ENCODE data around the gene RNU4-1. TPM values are rescaled to one million over a fixed set of nuclear protein-coding genes. Genes with fewer than 3 reads are reported as not detected.

RNU4-1 gene
- total and polyA plus RNA-seq, 9 of the 15 experiments (the other 6 are each of a cell fraction or from before 2014, with no cell fraction given), result under 0.01 to 19,719 (median 3,563) TPM; not detected in 4

GRCh38 chr12:120332041-120332440 lies 39.0 kb upstream of the RNU4-1 start:
- FAIRE-seq, result no peak
- intact Hi-C loops (cut with micrococcal nuclease) (no loop called here), in situ Hi-C loops (cut with MboI) (loop anchor here (25.0 kb wide), 1 partner anchor 330 kb away; no protein-coding TSS in a partner anchor)
- Histone ChIP-seq H2AFZ (ENCODE audit: low read depth, low read length) (no peak overlapping the region), H3K9ac (ENCODE audit: insufficient read depth in 1 of 2, low read depth in 2 of 2, low read length in 2 of 2) (no peak overlapping the region), H3K36me3 (ENCODE audit: control insufficient read depth, insufficient read depth, low read length) (no peaks in the 10 kb centered on the region), H3K27ac (ENCODE audit: extremely low read depth, low read depth, low read length) (no peak overlapping the region), H3K4me2 (ENCODE audit: insufficient read depth, low read length) (no peak overlapping the region), H4K20me1 (replicated peaks; ENCODE audit: control insufficient read depth, insufficient read depth, low read length) (peaks cover 5% of the 10 kb centered on the region; the same call in 1 of the 2 replicates), H3K27me3 (ENCODE audit: control insufficient read depth in 2 of 2, insufficient read depth in 2 of 2, low read length in 2 of 2) (peaks cover 20 to 25% of the 10 kb centered on the region in 2 experiments; a peak in 3 of 5 replicates), H3K9me3 (replicated peaks; ENCODE audit: control insufficient read depth, insufficient read depth, low read depth, low read length) (peaks cover 4% of the 10 kb centered on the region; the same call in 1 of the 2 replicates), H3K9me1 (ENCODE audit: control insufficient read depth, insufficient read depth, low read length) (no peaks in the 10 kb centered on the region), H3K4me1 (replicated peaks in 1 of 2; ENCODE audit: control insufficient read depth in 2 of 2, insufficient read depth in 2 of 2, low read length in 2 of 2) (no peaks in the 10 kb centered on the region; a peak in 1 of 5 replicates), H3K79me2 (ENCODE audit: control insufficient read depth, insufficient read depth, low read length) (no peaks in the 10 kb centered on the region), H3K4me3 (no peak overlapping the region)
- ATAC-seq, result no peak
- 17% methylated on average over 5 of the region's 5 CpGs for WGBS (ENCODE audit: insufficient coverage, low coverage, missing lambda C conversion rate)
- ChIA-PET CTCF (ENCODE audit: low intra/inter-chr PET ratio) (no interaction called here), POLR2A (interaction anchor here (0.7 kb wide), 1 partner anchor 278 kb away, joined by 3 read pairs; no protein-coding TSS in a partner anchor)
- no TSS peak for BruUV-seq (replicated peaks)
- no peak for TF ChIP-seq ZNF778 (CRISPR knock-in tag; IDR thresholded peaks at IDR 0.05)
- no peak for TF ChIP-seq MTA1 (IDR thresholded peaks at IDR 0.05; ENCODE audit: borderline replicate concordance)
- TF ChIP-seq RBM22 (IDR thresholded peaks at IDR 0.05; ENCODE audit: low read depth, low read length, poor library complexity, severe bottlenecking), result no peak
- TF ChIP-seq ZNF764 (CRISPR knock-in tag; IDR thresholded peaks at IDR 0.05; ENCODE audit: low read depth), result no peak
- TF ChIP-seq BDP1 (IDR thresholded peaks at IDR 0.05; ENCODE audit: insufficient read depth, insufficient read length), result no peak
- no peak for TF ChIP-seq ZBTB12 (CRISPR knock-in tag; IDR thresholded peaks at IDR 0.05)
- no peak for TF ChIP-seq FOXO4 (CRISPR knock-in tag; IDR thresholded peaks at IDR 0.05)
- no peak for TF ChIP-seq PML (IDR thresholded peaks at IDR 0.05; ENCODE audit: low read length)
- no peak for TF ChIP-seq NR1H2 (CRISPR knock-in tag; IDR thresholded peaks at IDR 0.05)
- TF ChIP-seq YBX1 (IDR thresholded peaks at IDR 0.05), result no peak
- no peak for TF ChIP-seq TFAM (CRISPR knock-in tag; conservative IDR thresholded peaks at IDR 0.05)
- no peak for TF ChIP-seq HMGXB4 (CRISPR knock-in tag; IDR thresholded peaks at IDR 0.05)
- no peak for TF ChIP-seq PPARD (CRISPR knock-in tag; IDR thresholded peaks at IDR 0.05)
- DNase-seq (ENCODE audit: extremely low read depth in 1 of 4, low spot score in 3 of 4), result no peak
